GM21390 (cell line): Measurements from ENCODE around the gene UHRF1.

Source experiments
- ATAC-seq: cut with Tn5 transposase; IDR thresholded peaks from one replicate; pipeline ENCODE4 v1.9.1; 2021; ENCODE audit not compliant: unreplicated experiment

The UHRF1 gene

DNA sequence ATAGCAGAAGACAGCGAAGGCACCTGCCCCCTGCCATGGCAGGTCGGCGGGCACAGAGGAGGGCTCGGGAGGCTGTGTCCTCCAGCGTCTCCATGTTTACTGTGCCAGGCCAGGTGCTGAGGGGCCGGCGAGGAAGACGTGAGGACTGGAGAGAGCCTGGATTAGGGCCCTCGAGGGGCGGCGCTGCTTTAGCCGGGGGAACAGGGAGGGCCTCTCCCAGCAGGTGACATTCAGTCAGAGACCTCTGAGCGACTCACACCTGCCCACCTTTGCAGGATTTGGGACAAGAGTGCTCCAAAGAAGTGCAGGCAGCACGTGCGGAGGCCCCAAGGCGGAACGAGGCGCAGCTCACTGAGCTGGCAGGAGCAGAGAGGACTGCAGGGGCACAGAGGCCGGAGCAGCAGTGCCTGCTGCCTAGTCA is 77.2 kb downstream of the UHRF1 start:
- no peak for ATAC-seq

DNA sequence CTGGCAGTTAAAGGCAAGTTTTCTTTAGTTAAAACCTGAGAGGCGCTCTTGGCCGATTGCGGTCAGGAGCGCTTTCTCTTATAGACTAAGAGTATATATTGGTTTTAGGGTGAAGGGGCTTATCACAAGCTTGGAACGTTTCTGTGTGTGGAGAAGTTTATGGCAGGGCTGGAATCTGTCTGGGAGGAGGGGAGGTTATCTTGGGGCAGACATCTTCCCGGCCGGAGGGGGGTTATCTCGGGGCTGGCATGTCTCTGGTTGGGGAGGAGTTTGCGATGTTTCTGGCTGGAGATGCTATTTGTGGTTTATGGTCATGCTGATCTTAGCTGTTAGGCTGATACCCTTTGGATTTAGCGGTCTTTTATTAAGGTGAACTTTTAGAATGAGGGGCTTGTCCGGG is 78.0 kb downstream of the UHRF1 start:
- no peak for ATAC-seq

DNA sequence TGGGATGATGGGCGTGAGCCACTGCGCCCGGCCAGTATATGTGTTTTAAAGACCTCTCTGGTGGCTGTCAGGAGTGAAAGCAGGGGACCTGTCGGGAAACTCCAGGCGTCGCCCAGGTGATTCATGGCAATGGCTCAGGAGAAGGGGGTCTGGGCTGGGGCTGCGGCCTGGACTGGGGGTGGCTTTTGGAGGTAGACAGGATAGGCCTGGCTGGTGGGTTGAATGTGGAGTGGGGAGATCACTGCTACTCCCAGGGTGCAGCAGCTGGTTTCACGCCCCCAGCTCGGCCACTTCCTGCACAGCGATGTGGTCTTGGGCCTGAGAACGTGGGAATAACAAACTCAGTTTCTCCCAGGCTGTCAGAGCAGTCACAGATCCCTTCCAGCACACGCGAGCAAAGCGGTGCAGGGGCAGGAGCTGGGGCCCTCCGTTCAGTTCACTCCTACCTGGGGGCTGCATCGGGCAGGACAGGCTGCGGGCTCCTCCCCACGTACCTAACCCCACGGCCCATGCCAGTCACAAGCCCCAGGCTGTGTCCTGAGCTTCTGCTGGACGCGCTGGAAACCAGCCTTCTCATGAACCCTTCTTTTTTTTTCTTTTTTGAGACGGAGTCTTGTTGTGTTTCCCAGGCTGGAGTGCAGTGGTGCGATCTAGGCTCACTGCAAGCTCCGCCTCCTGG is 78.5 kb downstream of the UHRF1 start:
- no peak for ATAC-seq

DNA sequence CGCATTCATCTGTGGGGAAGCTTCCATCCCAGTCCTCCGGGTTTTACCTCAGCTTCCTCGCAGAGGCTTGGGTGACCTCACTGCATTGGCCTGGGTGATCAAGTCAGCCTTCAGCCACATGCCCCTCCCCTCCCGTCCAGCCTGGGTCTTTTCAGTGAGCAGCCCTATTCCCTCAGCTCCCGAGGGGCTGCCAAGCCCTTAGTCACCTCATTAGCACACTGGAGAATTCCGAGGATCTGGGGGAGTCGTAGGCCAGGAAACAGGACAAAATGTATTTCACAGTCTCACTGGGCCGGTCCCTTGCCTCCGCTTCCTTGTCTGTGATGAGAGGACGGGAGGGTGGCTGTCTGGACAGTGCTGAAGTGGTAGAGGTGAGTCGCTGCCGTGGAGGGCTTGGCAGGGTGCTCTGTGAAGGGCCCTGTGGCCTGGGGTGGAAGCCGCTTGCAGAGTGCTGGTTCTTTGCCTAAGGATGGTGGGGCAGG is 79.5 kb downstream of the UHRF1 start:
- ATAC-seq, result no peak

DNA sequence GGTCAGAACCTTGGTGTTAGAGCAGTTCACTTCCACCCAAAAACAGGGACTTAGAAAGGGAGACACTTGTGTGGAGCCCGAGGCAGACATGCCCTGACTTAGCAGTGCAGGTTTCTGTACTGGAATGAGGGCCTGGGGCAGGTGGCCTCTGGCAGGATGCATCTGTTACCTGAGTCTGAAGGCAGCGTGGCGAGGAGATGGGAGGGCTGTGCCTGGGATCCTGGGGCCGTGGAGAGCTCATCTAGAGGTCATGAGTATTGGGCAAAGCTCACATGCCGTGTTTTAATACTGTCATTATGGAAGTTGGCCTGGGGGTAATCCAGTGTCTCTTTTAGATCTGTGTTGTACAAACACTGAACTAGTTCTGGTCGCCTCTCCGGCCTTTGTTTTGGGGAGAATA is 81.0 kb downstream of the UHRF1 start:
- no peak for ATAC-seq

DNA sequence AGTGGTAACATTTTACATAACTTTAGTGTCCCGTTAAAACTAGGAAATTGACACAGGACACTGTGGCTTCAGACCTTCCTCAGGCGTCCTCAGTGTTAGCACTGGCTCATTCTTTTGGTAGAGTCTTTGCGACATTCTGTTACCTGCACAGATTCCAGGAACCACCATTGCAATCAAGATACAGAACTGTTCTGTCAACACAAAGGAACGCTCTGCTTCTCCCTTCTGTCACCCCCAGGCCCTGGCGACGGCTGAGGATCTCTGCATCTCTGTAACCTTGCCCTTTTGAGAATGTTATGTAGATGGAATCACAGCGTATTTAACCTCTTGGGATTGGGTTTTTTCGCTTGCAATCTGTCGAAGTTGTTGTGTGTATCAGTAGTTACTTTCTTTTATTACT is 82.2 kb downstream of the UHRF1 start:
- ATAC-seq, result no peak

DNA sequence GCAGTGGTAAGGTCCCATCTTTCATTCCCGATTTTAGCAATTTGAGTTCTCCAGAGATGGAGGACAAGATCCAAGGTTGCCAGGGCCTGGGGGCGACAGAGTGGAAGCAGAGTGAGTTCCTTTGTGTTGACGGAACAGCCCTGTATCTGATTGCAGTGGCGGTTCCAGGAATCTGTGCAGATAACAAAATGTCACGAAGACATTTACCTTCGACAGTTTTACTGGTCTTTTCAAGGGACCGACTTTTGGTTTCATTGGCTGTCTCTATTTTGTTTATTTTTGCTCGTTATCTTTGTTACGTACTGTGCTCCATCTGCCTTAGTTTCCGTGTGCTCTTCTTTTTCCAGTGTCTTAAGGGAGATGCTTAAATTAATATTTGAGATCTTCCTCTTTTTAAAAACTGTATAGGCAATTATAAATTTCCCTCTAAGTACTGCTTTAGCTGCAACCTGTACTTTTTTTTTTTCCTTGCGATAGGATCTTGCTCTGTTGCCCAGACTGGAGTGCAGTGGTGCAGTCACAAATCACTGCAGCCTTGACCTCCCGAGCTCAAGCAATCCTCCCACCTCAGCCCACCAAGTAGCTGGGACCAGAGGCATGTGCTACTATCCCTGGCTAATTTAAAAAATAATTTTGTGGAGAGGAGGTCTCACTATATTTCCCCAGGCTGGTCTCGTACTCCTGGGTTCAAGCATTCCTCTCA is 82.8 kb downstream of the UHRF1 start:
- no peak for ATAC-seq

DNA sequence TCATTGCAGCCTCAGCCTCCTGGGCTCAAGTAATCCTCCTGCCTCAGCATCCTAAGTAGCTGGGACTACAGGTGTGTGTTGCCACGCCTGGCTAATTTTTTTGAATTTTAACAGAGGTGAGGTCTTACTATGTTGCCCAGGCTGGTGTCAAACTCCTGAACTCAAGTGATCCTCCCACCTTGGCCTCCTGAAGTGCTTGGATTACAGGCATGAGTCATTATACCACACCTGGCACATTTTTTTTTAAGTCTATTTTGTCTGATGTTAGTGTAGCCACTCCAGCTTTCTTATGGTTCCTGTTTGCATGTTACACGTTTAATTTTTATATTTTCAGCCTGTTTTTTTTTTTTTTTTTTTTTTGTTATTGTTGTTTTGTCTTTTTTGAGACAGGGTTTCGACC is 84.4 kb downstream of the UHRF1 start:
- ATAC-seq, result no peak

DNA sequence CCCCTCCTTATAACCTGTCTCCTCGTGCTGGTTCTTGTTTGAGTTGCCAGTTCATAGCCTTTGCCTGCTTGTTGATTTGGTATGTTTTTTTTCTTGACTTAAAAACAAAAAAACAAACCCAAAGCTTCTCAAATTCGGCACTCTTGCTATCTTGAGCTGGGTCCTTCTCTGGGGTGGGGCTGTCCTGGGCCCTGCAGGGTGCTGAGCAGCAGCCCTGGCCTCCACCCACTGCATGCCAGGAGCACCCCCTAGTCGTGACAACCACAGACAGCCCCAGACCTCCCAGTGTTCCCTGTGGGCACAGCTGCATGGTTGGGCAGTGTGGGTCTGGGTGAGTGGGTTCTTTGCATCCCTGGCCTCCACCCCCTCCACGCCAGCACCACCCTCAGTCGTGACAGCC is 87.4 kb downstream of the UHRF1 start:
- ATAC-seq, result no peak

DNA sequence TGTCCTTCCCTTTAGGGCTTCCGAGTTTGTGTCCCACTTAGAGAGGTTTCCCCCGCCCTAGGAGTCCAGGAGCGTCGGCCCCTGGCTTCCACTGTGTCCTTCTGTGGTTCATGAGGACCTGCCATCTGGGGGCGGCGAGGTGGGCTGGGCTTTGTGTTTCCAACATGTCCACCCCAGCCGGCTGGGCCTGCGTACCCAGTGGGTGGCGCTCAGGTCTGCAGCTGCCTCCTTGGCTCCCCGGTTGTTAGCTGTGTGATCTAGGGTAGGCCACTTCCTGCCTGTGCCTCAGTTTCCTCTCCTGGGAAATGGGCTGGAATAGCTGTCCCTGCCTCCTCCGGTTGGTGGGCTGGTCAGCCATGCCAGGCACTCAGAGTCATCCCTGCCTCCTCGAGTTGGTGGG is 88.0 kb downstream of the UHRF1 start:
- ATAC-seq, result no peak

DNA sequence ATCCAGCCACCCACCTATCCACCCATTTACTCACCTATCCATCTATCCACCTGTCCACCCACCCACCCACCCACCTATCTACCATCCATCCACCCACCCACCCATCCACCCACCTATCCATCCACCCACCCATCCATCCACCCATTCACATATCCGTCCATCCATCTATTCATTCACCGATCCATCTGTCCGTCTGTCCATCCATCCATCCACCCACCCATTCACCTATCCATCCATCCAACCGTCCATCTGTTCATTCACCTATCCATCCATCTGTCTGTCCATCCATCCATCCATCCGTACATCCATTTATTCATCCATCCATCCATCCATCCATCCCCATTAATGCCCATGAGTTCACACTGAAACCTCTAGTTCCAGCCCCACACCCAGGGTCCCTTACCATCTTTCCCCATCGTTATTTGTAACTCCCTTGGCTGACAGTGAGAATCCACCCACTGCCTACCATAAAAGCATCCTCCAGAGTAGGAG is 90.9 kb downstream of the UHRF1 start:
- no peak for ATAC-seq

DNA sequence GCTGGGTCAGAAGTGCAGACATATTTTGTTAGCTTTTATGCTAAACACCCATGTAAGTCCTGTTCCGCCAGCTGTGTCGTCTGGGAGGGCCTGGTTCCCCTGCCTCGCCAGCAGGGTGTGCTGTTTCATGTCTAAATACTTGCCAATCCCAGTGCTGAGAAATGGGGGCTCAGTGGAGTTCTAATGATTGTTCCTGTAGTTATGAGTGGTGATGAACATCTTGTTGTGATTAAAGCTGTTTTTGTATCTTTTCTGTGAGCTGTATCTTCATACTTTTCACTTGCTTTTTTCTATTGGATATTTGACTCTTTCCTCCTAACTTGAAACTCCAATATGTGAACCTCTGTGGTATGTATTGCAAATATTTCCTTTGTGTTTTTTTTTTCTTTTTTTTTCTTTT is 92.3 kb downstream of the UHRF1 start:
- ATAC-seq, result no peak

DNA sequence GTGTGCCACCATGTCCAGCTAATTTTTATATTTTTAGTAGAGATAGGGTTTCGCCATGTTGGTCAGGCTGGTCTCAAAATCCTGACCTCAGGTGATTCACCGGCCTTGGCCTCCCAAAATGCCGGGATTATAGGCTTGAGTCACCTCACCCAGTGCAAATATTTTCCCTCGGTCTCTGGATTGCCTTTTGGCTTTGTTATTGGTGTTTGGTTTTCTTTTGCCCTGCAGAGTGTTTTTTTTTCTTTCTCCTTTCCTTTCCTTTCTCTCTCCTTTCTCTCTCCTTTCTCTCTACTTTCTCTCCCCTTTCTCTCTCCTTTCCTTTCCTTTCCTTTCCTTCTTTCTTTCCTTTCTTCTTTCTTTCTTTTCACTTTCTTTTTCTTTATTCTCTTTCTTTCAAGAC is 92.8 kb downstream of the UHRF1 start:
- no peak for ATAC-seq

DNA sequence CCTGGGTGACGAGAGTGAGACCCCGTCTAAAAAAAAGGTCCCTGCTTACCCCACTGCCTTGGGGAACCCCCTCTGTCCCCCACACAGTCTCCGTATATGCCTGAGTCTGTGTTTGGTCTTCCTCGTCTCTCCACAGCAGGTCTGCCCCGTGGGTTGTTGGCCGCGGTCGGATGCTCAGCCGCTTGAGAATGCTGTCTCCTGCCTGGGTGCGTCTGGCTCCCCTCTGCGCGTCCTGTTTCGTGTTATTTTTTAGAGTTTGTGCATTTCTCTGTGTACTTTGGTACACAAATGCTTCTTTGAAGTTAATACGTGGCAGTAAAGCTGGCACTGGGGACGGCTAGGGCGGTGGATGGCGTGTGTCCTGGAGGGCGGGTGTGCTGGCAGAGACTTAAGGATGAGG is 94.5 kb downstream of the UHRF1 start:
- no peak for ATAC-seq

DNA sequence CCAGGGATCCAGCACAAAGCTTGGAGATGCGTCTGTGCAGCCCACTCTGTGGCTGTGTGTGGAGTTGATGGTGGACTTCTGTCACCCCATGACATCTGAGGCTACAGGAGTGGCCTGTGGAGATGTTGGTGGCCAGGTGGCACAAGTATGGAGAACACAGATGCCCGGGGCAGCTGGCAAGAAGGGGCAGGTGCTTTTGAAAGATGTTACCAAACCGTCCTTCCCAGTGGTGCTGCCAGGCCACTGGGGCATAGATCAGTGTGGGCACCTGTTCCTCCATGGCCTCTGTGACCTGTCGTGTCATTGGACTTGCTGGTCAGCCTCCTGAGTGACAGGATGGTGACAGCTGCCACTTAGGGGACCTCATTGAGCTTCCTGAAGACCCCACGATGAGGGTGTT is 95.8 kb downstream of the UHRF1 start:
- no peak for ATAC-seq

DNA sequence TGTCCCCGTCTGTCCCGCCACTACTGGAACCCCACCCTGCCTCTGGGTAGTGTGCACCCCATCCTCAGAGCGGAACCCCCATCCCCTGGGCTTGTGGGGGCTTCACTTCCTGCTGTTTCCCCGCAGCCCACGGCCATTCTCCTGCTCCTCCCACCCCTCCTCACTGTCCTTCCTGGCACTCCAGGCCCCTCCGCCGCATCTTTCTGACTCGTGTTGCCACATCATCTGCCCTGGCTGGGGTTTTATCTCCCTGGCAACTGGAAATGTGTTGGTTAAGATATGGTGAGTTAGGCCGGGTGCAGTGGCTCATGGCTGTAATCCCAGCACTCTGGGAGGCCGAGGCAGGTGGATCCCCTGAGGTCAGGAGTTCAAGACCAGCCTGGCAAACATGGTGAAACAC is 96.9 kb downstream of the UHRF1 start:
- no peak for ATAC-seq

DNA sequence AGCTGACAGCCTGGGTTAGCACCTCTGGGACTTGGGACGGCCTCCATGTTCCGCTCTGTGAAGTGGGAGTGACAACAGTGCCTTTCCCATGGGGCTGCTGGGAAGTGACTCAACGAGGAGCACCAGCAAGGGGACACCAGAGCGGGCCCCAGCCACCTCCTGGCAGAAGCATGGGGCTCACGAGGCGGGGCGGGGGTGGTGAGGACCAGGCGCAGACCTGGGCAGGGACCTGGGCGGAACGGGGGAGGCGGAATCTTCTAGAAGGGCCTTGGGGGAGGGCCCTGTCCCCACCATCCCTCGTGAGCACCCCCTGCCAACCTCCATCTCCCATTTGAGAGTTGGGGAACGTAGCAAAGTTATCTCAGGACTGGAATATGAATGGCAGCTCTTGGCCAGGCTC is 97.5 kb downstream of the UHRF1 start:
- no peak for ATAC-seq
